GM18505 (cell line): ENCODE results near the gene MAPT.

Experiments
- ATAC-seq: cut with Tn5 transposase; IDR thresholded peaks from one replicate; pipeline ENCODE4 v1.9.1; 2021; ENCODE audit not compliant: unreplicated experiment
- POLR2A ChIP-seq: IDR thresholded peaks from 4 replicates; pipeline ENCODE4 v1.6.1; 2011; ENCODE audit warnings: borderline replicate concordance; ENCODE audit not compliant: insufficient read depth, insufficient read length; ENCODE audit errors: extremely low read depth

MAPT gene

GRCh38 chr17:45975640-45976295, 81.4 kb downstream of the MAPT start:
- TF ChIP-seq POLR2A, result no peak
- no peak for ATAC-seq

- no peak for ATAC-seq
- no peak for TF ChIP-seq POLR2A
These were observed 82.0 kb downstream of the MAPT start for GRCh38 chr17:45976391-45976754.

- TF ChIP-seq POLR2A, result no peak
- no peak for ATAC-seq
These were observed 82.6 kb downstream of the MAPT start for GRCh38 chr17:45976755-45977505.

GRCh38 chr17:45977506-45977824, 83.1 kb downstream of the MAPT start:
- no peak for ATAC-seq
- TF ChIP-seq POLR2A, result no peak

DNA sequence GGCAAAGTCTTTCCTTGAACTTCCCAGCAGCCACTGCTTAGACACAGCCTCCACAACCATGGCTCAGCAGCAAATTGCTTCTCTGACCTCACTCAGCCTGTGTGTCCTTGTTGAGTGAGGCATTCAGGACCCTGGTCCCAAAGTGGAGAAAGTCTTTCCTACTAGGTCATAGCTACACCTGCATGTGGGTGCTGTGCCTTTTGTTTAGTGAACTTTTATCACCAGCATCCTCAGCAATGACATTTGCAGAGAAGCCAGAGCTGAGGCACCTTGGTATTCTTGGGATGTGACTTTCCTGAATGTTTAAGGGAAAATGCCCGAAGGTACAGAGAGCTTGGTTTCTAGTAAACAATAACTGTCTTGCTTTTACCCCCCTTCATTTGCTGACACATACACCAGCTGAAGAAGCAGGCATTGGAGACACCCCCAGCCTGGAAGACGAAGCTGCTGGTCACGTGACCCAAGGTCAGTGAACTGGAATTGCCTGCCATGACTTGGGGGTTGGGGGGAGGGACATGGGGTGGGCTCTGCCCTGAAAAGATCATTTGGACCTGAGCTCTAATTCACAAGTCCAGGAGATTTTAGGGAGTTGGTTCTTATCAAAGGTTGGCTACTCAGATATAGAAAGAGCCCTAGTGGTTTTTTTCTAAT, 83.7 kb downstream of the MAPT start:
- no peak for ATAC-seq
- TF ChIP-seq POLR2A, result no peak

DNA sequence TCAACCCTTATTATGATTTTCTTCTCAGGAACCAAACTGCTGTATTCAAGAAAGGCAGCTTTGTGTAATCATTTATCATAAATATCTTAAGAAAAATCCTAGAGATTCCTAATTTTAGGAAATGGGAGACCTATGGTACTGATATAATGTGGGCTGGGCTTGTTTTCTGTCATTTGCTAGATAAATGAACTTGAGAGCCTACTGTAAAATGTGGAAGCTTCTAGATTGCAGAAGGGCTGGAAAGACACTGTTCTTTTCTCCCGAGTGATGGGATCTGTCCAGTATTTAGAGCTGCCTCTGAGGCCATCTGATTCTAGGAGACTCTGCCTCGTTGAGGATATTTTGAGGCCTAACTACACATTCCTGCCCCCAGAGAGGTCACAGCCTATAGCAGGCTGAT, 84.8 kb downstream of the MAPT start:
- no peak for ATAC-seq
- TF ChIP-seq POLR2A, result no peak

GRCh38 chr17:45980855-45981254, 86.5 kb downstream of the MAPT start:
- ATAC-seq, result no peak
- TF ChIP-seq POLR2A, result no peak

DNA sequence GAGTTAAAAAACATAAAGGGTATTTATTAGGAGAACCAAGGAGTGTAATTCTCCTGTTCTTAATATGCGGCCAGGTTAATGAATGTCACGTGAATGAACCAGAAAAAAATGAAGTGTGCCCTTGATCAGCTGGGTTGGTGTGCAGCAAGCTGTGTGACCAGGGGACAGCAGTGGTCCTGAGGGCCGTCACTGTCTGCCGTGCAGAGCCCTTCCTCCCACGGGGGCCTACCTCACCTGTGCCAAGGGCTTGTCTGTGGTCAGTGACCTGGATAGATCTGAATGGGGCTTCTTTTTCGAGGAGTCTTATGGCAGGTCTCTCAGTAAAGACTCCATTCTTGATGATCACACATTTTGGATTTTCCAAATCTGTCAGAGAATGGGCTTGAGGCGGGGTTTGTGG, 87.0 kb downstream of the MAPT start:
- ATAC-seq, result no peak
- TF ChIP-seq POLR2A, result no peak

DNA sequence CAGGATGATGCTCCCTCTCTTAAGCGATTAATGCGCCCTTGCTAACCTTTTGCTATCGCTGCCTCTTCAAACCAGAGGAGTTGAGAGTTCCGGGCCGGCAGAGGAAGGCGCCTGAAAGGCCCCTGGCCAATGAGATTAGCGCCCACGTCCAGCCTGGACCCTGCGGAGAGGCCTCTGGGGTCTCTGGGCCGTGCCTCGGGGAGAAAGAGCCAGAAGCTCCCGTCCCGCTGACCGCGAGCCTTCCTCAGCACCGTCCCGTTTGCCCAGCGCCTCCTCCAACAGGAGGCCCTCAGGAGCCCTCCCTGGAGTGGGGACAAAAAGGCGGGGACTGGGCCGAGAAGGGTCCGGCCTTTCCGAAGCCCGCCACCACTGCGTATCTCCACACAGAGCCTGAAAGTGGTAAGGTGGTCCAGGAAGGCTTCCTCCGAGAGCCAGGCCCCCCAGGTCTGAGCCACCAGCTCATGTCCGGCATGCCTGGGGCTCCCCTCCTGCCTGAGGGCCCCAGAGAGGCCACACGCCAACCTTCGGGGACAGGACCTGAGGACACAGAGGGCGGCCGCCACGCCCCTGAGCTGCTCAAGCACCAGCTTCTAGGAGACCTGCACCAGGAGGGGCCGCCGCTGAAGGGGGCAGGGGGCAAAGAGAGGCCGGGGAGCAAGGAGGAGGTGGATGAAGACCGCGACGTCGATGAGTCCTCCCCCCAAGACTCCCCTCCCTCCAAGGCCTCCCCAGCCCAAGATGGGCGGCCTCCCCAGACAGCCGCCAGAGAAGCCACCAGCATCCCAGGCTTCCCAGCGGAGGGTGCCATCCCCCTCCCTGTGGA, 88.6 kb downstream of the MAPT start:
- TF ChIP-seq POLR2A, result no peak
- ATAC-seq, result no peak

- ATAC-seq, result no peak
- TF ChIP-seq POLR2A, result no peak
These were observed 89.4 kb downstream of the MAPT start for GRCh38 chr17:45983614-45984310.

- no peak for TF ChIP-seq POLR2A
- ATAC-seq, result no peak
These were observed 90.0 kb downstream of the MAPT start for GRCh38 chr17:45984368-45984767.

DNA sequence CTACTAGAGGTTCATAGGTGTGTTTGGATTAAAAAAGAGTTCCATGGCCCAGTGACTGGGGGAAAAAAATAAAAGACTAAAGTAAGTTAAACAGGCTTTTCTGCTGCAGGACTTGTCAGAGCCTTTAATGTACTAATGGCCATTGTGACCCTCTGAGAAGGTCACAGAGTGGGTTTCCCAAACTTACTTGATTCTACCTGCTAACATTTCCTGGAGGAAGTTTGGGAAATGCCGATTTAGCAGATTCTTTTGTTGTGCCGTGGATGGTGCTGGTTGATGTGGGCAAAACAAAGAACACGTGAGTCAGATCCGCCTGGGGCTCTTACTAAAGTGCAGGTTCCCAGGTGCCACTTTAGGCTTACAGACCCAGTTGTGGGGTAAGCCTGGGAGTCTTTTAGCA, 91.1 kb downstream of the MAPT start:
- TF ChIP-seq POLR2A, result no peak
- ATAC-seq, result no peak

- no peak for TF ChIP-seq POLR2A
- no peak for ATAC-seq
These were observed 91.7 kb downstream of the MAPT start for GRCh38 chr17:45986056-45986455.
